NOMO-1 (cell line): ENCODE results near the gene TDRD12.

Source experiments
- DNase-seq, 2 experiments: peaks; one replicate each; lab custom pipeline; 2025; ENCODE audit not compliant: unreplicated experiment in 2 of 2; lab: John Stamatoyannopoulos, UW

TDRD12 gene

GRCh38 chr19:32809254-32809653 lies 89.7 kb downstream of the TDRD12 start:
- no peak for DNase-seq

GRCh38 chr19:32809754-32810153 lies 90.2 kb downstream of the TDRD12 start:
- DNase-seq = no peak

- DNase-seq = no peak
Measured at GRCh38 chr19:32810452-32810851, 90.9 kb downstream of the TDRD12 start.

GRCh38 chr19:32811151-32811550 lies 91.6 kb downstream of the TDRD12 start:
- DNase-seq = no peak

- no peak for DNase-seq
Measured at GRCh38 chr19:32812036-32812435, 92.5 kb downstream of the TDRD12 start.

GRCh38 chr19:32812571-32812970 lies 93.0 kb downstream of the TDRD12 start:
- DNase-seq = no peak

- no peak for DNase-seq
Measured at GRCh38 chr19:32813862-32814425, 94.4 kb downstream of the TDRD12 start.

GRCh38 chr19:32814624-32815023 lies 95.1 kb downstream of the TDRD12 start:
- no peak for DNase-seq

GRCh38 chr19:32816555-32817099 lies 97.1 kb downstream of the TDRD12 start:
- no peak for DNase-seq

GRCh38 chr19:32817569-32818476 lies 98.3 kb downstream of the TDRD12 start:
- no peak for DNase-seq

GRCh38 chr19:32818536-32818935 lies 99.0 kb downstream of the TDRD12 start:
- no peak for DNase-seq

- no peak for DNase-seq
Measured at GRCh38 chr19:32819419-32820400, 100.1 kb downstream of the TDRD12 start.

- DNase-seq = no peak
Measured at GRCh38 chr19:32822916-32823746, 103.6 kb downstream of the TDRD12 start.

- DNase-seq = no peak
Measured at GRCh38 chr19:32823747-32824102, 104.2 kb downstream of the TDRD12 start.

- DNase-seq = no peak
Measured at GRCh38 chr19:32824191-32824751, 104.7 kb downstream of the TDRD12 start.

- no peak for DNase-seq
Measured at GRCh38 chr19:32824916-32825608, 105.5 kb downstream of the TDRD12 start.

GRCh38 chr19:32828139-32828538 lies 108.6 kb downstream of the TDRD12 start:
- no peak for DNase-seq

GRCh38 chr19:32828643-32829344 lies 109.2 kb downstream of the TDRD12 start:
- DNase-seq = no peak
